GM12874 (cell line): ENCODE results near the gene KRTAP12-1.

ENCODE experiments used
- CTCF ChIP-seq: IDR thresholded peaks from 2 replicates; pipeline ENCODE4 v1.5.1; 2011; ENCODE audit warnings: low read depth, mild to moderate bottlenecking, control low read depth, low read length, moderate library complexity; ENCODE audit not compliant: insufficient read depth

KRTAP12-1 gene

GRCh38 chr21:44694776-44695175 is 12.8 kb upstream of the KRTAP12-1 start:
- no peak for TF ChIP-seq CTCF

DNA sequence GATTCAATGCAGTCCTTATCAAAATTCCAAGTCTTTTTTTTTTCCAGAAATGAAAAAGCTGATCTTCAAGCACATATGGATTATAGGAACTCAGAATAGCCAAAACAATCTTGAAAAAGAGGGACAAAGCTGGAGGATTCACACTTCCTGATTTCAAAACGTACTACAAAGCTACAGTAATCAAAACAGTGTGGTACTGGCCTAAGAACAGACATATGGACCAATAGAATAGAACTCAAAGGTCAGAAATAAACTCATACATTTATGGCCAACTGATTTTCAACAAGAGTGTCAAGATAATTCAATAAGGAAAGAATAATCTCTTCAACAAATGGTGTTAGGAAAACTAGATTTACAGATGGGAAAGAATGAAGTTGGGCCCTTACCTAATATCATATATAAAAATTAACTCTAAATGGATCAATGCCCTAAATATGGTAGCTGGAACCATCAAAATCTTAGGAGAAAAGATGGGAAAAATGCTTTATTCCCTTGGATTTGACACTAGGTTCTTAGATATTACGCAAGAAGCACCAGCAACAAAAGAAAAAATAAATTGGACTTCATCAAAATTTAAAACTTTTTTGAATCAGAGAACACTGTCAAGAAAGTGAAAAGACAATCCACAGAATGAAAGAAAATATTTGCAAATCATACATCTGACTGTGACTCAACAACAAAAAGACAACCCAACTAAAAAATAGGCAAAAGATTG is 11.0 kb upstream of the KRTAP12-1 start:
- TF ChIP-seq CTCF = no peak

DNA sequence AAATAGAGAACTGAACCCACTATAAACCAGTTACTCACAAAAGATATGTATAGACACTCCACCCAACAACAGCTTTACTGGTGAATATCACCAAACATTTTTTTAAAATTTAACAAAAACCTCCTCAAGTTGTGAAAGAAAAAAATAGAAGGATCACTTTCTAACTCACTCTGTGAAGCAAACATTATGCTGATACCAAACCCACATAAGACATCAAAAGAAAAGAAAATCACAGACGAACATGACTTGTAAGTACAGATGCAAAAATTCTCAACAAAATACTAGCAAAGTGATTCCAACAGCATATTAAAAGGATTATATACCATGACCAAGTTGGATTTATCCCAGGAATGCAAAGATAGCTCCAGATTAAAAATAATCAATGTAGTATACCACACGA is 9.7 kb upstream of the KRTAP12-1 start:
- no peak for TF ChIP-seq CTCF

- no peak for TF ChIP-seq CTCF
These were observed 5.7 kb upstream of the KRTAP12-1 start for GRCh38 chr21:44687671-44688070.

DNA sequence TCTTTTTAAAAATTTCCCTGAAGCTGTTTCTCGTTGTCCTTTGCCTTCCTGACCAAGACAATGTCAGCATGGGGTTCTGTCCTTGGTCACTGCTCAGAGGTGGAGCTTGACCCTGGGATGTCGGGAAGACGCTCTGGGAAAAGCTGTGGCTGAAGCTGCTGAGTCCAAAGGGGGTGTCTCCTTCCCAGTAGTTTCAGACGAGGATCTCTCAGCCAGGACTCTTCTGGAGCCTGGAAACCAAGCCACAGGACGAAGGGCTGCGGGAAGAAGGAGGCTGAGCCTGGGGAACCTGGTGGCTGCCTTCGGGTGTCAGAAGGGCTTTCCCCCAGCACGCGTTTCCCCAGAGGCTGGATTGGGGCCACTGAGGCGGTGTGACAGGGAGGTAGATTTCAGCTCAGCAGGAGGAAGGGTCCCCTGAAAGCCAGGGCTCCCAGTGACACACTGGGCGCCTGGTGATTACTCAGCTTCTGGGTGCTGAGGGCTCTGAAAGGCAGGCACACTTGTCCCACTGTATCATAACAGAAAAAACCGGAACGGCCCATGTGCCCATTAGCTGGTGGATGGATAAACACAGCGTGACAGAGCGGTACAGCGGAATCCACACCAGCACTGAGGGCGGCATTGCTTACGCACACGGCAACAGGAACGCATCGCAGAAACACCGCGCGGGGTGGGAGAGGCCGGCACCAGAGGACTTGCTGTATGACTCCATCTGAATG is 5.0 kb upstream of the KRTAP12-1 start:
- no peak for TF ChIP-seq CTCF

DNA sequence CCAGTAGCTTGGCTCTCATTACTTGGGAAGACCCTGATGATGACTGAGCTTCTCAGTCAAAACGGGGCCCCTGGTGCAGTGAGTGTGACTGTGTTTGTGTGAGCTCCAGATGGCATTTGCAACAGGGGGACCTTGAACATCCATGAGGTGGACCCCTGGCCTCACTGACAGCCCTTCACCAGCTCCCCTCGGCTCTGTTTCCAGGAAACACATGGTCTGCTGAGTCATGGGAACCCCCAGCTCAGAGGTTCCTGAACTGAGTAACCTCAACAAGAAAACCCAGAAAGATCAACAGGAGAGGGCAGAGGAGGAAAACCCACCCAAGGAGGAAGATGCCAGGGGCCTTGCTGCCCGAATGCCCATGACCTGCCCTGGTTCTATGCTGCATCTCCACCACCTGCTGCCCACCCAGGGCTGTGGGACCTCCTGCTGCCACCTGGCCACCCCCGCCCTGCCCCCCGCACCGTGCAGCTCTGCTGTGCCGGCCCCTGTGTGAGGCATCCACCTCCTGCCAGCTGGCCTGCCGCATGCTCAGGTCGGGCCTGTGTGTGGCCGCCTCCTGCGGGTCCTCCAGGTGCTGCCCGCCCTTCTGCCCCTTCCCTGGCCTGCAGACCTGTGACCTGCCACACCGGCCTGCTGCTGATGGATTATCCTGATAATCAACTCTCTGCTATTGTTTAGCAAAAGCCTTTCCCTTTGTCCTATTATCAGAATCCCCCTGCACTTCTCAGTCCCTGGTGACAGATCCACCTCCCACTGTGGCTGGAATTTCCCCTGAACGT is 4.2 kb upstream of the KRTAP12-1 start:
- no peak for TF ChIP-seq CTCF

GRCh38 chr21:44684483-44684882 is 2.5 kb upstream of the KRTAP12-1 start:
- no peak for TF ChIP-seq CTCF
